HEK293T (cell line): ENCODE measurements around the gene CTCFL.

Source experiments
- CTCF ChIA-PET: fragments of 350-600 bp; formaldehyde crosslinking; extraction: SDS; loops from one replicate; lab custom pipeline; 2021; ENCODE audit warnings: antibody characterized with exemption, inconsistent platforms; lab: Yijun Ruan, JAX
- POLR2A ChIA-PET: fragments of 350-600 bp; formaldehyde crosslinking; extraction: SDS; loops from one replicate; lab custom pipeline; 2020; ENCODE audit warnings: antibody characterized with exemption, inconsistent platforms; lab: Yijun Ruan, JAX
- DNase-seq: peaks from one replicate; pipeline ENCODE4 v3.0.0; 2012; ENCODE audit warnings: mixed read lengths; ENCODE audit errors: extremely low spot score
- ARNT ChIP-seq: fragments of 450-650 bp; IDR thresholded peaks from 2 replicates; pipeline ENCODE4 v1.6.1; 2017; ENCODE audit warnings: mild to moderate bottlenecking
- BHLHE40 ChIP-seq: fragments of 450-650 bp; IDR thresholded peaks from 2 replicates; pipeline ENCODE4 v1.6.1; 2016; ENCODE audit warnings: mild to moderate bottlenecking, moderate library complexity, borderline replicate concordance
- CTBP1 ChIP-seq: fragments of 450-650 bp; IDR thresholded peaks from 2 replicates; pipeline ENCODE4 v1.6.1; 2016; ENCODE audit warnings: borderline replicate concordance
- ELF4 ChIP-seq: fragments of 450-650 bp; IDR thresholded peaks from 2 replicates; pipeline ENCODE4 v1.6.1; 2017; ENCODE audit warnings: antibody characterized with exemption
- FOXA1 ChIP-seq: fragments of 450-650 bp; IDR thresholded peaks from 2 replicates; pipeline ENCODE4 v1.6.1; 2016; ENCODE audit warnings: mild to moderate bottlenecking
- FOXK2 ChIP-seq: fragments of 450-650 bp; IDR thresholded peaks from 2 replicates; pipeline ENCODE4 v1.6.1; 2016; ENCODE audit warnings: mild to moderate bottlenecking
- FOXM1 ChIP-seq: fragments of 450-650 bp; IDR thresholded peaks from 2 replicates; pipeline ENCODE4 v1.6.1; 2017; ENCODE audit warnings: mild to moderate bottlenecking, borderline replicate concordance
- HDGF ChIP-seq: fragments of 450-650 bp; IDR thresholded peaks from 2 replicates; pipeline ENCODE4 v1.6.1; 2017; ENCODE audit warnings: antibody characterized with exemption, borderline replicate concordance
- L3MBTL2 ChIP-seq: fragments of 450-650 bp; conservative IDR thresholded peaks from 2 replicates; pipeline ENCODE4 v1.6.1; 2016; ENCODE audit warnings: mild to moderate bottlenecking
- LEF1 ChIP-seq: fragments of 450-650 bp; IDR thresholded peaks from 2 replicates; pipeline ENCODE4 v1.6.1; 2017; ENCODE audit warnings: mild to moderate bottlenecking, borderline replicate concordance
- NFRKB ChIP-seq: fragments of 450-650 bp; IDR thresholded peaks from 2 replicates; pipeline ENCODE4 v1.6.1; 2016; ENCODE audit warnings: mild to moderate bottlenecking, moderate library complexity
- PKNOX1 ChIP-seq: fragments of 450-650 bp; IDR thresholded peaks from 2 replicates; pipeline ENCODE4 v1.6.1; 2016
- SP1 ChIP-seq: fragments of 450-650 bp; IDR thresholded peaks from 2 replicates; pipeline ENCODE4 v1.6.1; 2017
- SUZ12 ChIP-seq: fragments of 450-650 bp; IDR thresholded peaks from 2 replicates; pipeline ENCODE4 v1.6.1; 2016; ENCODE audit warnings: mild to moderate bottlenecking
- TARDBP ChIP-seq: fragments of 450-650 bp; IDR thresholded peaks from 2 replicates; pipeline ENCODE4 v1.6.1; 2016
- ZNF384 ChIP-seq: fragments of 450-650 bp; IDR thresholded peaks from 2 replicates; pipeline ENCODE4 v1.6.1; 2016

Gene CTCFL

DNA sequence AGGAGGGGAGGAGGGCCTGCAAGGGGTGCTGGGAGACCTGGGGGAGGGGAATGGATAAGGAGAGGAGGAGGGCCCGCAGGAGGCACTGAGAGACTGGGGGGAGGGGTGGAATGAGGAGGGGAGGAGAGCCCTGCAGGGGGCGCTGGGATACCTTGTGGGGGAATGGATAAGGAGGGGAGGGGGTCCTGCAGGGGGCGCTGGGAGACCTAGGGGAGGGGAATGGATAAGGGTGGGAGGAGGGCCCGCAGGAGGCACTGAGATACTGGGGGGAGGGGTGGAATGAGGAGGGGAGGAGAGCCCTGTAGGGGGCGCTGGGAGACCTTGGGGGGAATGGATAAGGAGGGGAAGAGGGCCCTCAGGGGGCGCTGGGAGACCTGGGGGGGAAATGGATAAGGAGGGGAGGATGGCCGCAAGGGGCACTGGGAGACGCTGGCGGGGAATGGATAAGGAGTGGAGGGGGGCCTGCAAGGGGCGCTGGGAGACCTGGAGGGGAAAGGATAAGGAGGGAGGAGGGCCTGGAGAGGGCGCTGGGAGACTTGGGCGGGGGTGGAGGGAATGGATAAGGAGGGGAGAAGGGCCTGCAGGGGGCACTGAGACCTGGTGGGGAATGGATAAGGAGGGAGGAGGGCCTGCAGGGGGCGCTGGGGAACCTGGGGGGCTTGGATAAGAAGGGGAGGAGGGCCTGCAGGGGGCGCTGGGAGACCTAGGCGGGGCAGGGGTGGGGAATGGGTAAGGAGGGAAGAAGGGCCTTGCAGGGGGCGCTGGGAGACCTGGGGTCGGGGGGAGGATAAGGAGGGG is 1.3 kb upstream of the CTCFL start:
- DNase-seq, result peak; percentile 33
- ChIA-PET CTCF (interaction anchor here (0.8 kb wide), 1 partner anchor 56 kb away, joined by 3 read pairs; no protein-coding TSS in a partner anchor), POLR2A (no interaction called here)
- TF ChIP-seq HDGF (no peak), SUZ12 (no peak), PKNOX1 (no peak), SP1 (no peak), ARNT (no peak), FOXA1 (no peak), ZNF384 (no peak), NFRKB (no peak), BHLHE40 (no peak), L3MBTL2 (no peak), TARDBP (no peak)

DNA sequence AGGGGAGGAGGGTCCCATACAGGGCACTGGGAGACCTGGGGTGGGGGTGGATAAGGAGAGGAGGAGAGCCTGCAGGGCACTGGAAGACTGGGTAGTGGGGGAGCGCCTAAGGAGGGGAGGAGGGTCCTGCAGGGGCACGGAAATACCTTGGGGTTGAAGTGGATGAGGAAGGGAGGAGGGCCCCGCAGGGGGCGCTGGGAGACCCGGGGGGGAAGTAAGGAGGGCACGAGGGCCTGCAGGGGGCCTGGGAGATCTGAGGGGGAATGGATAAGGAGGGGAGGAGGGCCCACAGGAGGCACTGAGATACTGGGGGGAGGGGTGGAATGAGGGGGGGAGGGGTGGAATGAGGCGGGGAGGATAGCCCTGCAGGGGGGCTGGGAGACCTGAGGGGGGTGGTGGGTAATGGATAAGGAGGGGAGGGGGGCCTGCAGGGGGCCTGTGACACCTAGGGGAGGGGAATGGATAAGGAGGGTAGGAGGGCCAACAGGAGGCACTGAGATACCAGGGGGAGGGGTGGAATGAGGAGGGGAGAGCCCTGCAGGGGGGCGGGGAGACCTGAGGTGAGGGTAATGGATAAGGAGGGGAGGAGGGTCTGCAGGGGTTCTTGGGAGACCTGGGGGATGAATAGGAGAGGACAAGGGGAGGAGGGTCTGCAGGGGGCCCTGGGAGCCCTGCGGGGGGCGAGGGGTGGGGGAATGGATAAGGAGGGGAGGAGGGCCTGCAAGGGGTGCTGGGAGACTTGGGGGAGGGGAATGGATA is 567 bp upstream of the CTCFL start:
- no peak for DNase-seq

GRCh38 chr20:57523782-57524181 is 1.2 kb downstream of the CTCFL start:
- ChIA-PET CTCF (interaction anchor here (0.6 kb wide), 1 partner anchor 142 kb away, joined by 3 read pairs; no protein-coding TSS in a partner anchor), POLR2A (interaction anchor here (1.2 to 1.3 kb wide), 2 partner anchors 58 to 172 kb away, joined by 3 to 4 read pairs; no protein-coding TSS in a partner anchor)
- DNase-seq, result no peak
- no peak for TF ChIP-seq ELF4
- TF ChIP-seq FOXK2, result no peak
- TF ChIP-seq SUZ12, result no peak
- TF ChIP-seq HDGF, result no peak
- no peak for TF ChIP-seq SP1
- no peak for TF ChIP-seq NFRKB
- no peak for TF ChIP-seq FOXA1
- no peak for TF ChIP-seq ARNT
- TF ChIP-seq BHLHE40, result no peak
- no peak for TF ChIP-seq LEF1
- TF ChIP-seq CTBP1, result no peak
- TF ChIP-seq L3MBTL2, result no peak
- no peak for TF ChIP-seq ZNF384
- TF ChIP-seq TARDBP, result no peak
- TF ChIP-seq FOXM1, result no peak
- no peak for TF ChIP-seq PKNOX1

More for the DNA sequence above, 567 bp upstream of the CTCFL start:
- TF ChIP-seq ELF4 (no peak), LEF1 (no peak), NFRKB (no peak), CTBP1 (no peak), BHLHE40 (no peak), PKNOX1 (no peak), FOXM1 (no peak), SUZ12 (no peak), L3MBTL2 (no peak), FOXK2 (no peak)
- POLR2A ChIA-PET, result no interaction called here
- CTCF ChIA-PET, result no interaction called here

DNA sequence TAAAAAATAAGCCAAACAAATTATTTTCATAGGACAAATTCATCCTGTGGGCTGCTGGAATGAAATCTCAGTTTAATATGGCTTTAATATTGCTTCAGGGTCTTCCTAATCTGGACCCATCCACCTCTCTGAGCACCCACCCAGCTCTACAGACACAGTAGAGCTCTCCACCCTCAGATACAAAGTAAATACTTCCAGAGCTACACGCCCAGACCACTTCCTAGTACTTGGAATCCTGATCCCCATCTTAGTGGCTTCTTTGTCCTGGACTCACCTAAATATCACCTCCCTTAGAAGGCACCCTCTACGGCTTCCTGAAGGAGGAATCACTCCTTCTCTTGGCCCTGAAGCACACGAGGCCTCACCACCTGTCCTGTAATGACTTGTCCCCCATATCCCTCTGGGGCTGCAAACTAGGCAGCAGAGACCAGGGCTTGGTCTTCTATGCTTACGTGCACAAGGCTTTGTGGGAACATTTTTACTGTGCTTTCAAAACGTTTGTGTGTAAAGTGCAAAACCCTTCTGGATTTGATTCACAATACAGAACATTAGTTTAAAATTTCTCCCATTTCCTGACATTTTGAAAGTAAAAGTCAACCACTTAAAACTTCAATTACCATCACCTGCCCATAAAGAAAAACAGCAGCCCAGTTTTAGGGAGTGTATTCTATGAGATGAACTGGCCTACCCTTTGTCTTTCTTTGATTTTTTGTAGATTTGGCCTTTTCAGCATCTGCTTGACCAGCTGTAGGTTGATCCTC is 2.4 kb downstream of the CTCFL start:
- no peak for DNase-seq
- ChIA-PET CTCF (interaction anchor here (0.7 to 1.2 kb wide), 4 partner anchors 52 to 100 kb away, joined by 3 to 4 read pairs (median 3); no protein-coding TSS in a partner anchor), POLR2A (interaction anchor here (1.3 kb wide), 1 partner anchor 60 kb away, joined by 4 read pairs; no protein-coding TSS in a partner anchor)
- TF ChIP-seq SP1 (no peak), TARDBP (no peak), ARNT (no peak), LEF1 (no peak), ZNF384 (no peak), ELF4 (no peak), HDGF (no peak), CTBP1 (no peak), FOXA1 (no peak), FOXM1 (no peak), PKNOX1 (no peak), NFRKB (no peak), FOXK2 (no peak), L3MBTL2 (no peak)
